HUES6 (cell line): ENCODE results near the gene ACTR2.

Experiments used
- H3K27ac ChIP-seq: 2 replicates; pipeline ENCODE4 v1.7.0; 2013; ENCODE audit warnings: low read depth, mild to moderate bottlenecking, low read length, inconsistent platforms
- H3K27me3 ChIP-seq: 2 replicates; pipeline ENCODE4 v1.6.1; 2013; ENCODE audit warnings: low read length; ENCODE audit not compliant: control insufficient read depth, insufficient read depth
- H3K36me3 ChIP-seq: 2 replicates; pipeline ENCODE4 v1.6.1; 2013; ENCODE audit warnings: low read length; ENCODE audit not compliant: control insufficient read depth, insufficient read depth
- H3K4me1 ChIP-seq: 2 replicates; pipeline ENCODE4 v1.6.1; 2013; ENCODE audit warnings: low read length; ENCODE audit not compliant: control insufficient read depth, insufficient read depth
- H3K4me3 ChIP-seq: 2 replicates; pipeline ENCODE4 v1.5.1; 2013; ENCODE audit warnings: low read depth, low read length
- H3K9ac ChIP-seq: one replicate; pipeline ENCODE4 v1.6.1; 2013; ENCODE audit warnings: mild to moderate bottlenecking, low read length
- H3K9me3 ChIP-seq: 2 replicates; pipeline ENCODE4 v1.6.1; 2013; ENCODE audit warnings: low read depth, low read length; ENCODE audit not compliant: control insufficient read depth, insufficient read depth

ACTR2 gene

DNA sequence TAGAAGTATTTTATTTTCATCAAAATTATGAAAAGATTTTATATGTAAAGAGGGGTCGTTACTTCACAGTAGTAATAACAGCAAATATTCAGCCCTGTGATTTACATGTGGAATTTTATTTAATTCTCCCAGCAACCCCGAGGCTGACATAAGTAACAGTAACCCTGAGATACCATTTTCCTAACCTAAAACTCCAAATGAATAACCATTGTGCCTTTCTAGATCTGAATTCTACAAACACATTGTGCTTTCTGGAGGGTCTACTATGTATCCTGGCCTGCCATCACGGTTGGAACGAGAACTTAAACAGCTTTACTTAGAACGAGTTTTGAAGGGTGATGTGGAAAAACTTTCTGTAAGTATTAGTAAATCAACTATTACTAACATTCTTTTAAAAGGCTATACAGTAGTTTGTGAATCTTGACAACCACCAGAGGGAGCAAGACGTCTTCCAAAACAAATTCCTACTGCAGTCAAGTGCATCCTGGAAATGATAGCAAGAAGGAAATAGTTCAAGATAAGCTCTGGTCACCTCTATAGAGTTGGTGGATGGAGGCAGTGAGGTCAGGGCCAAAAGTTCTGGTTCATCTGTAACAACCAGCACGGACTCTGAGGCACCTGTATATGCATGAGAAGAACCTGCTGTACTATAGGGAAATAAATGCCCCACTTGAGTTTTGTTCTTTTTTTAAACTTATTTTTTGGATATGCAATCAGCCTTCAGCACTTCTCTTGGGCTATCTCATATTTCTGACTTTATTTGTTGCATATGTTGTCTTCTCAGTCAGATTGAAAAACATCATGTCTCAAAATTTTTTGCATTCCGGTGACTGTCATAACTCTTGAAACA, 37.4 kb downstream of the ACTR2 start:
- Histone ChIP-seq H3K4me1 (peaks cover 14% of the 10 kb centered on the region; the same call in 1 of the 2 replicates), H3K27me3 (no peaks in the 10 kb centered on the region), H3K27ac (no peak overlapping the region), H3K9me3 (no peaks in the 10 kb centered on the region), H3K9ac (no peak overlapping the region), H3K4me3 (no peak overlapping the region), H3K36me3 (peaks cover 39% of the 10 kb centered on the region)

DNA sequence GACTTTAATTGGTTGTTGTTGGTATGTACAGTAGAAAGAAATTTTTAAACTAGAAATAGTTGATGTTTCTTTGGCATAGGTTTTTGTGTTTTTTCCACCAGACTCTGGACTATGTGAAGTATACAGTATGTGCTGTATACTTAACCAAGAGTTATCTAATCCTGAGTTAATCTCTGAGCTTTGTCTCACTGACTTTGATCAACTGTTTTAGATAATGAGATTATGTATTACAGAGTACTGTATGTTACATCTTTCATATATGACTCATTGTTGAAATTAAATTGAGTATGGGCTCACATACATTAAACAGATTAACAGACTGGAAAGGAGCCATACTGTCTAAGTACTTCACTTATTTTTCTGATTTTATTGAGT, 38.0 kb downstream of the ACTR2 start:
- H3K4me3 ChIP-seq: no peak overlapping the region
- H3K27me3 ChIP-seq: no peaks in the 10 kb centered on the region
- no peaks in the 10 kb centered on the region for H3K9me3 ChIP-seq
- H3K27ac ChIP-seq: no peak overlapping the region
- no peak overlapping the region for H3K9ac ChIP-seq
- H3K36me3 ChIP-seq: peaks cover 39% of the 10 kb centered on the region
- peaks cover 14% of the 10 kb centered on the region; the same call in 1 of the 2 replicates for H3K4me1 ChIP-seq

DNA sequence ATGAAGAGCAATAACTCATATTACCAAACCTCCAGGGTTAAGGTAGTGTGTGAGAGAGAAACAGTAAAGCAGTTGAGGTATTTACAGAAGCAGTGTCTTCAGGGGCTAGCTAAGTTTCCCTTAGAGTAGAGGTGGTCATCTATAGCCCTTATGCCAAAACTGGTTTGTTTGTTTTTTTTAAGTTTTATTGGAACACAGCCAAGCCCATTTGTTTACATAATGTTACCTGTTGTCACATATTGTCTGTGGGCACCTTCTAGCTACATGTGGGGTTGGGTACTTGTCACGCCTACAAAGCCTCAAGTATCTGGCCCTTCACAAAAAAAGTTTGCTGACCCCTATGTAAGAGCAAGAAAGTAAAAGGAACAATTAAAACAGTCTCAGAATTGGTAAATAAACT, 39.4 kb downstream of the ACTR2 start:
- Histone ChIP-seq H3K9ac (no peak overlapping the region), H3K4me3 (no peak overlapping the region), H3K27ac (no peak overlapping the region), H3K9me3 (no peaks in the 10 kb centered on the region), H3K4me1 (peaks cover 14% of the 10 kb centered on the region; the same call in 1 of the 2 replicates), H3K27me3 (peaks cover 11% of the 10 kb centered on the region), H3K36me3 (peaks cover 30% of the 10 kb centered on the region)

DNA sequence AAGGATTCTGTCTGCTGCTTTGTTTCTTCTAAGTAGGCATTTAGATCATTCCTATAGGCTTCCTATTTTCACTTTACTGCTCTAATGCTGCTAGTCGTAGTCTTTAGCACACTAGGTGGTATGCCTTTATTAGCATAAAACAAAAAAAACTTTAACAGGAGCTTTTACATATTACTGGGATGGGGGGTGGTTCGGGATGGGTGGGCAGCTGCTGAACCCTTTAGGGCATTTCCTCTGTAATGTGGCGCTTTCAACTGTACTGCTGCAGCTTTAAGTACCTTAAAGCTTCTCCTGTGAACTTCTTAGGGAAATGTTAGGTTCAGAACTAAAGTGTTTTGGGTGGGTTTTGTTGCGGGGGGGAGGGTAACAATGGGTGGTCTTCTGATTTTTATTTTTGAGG, 41.3 kb downstream of the ACTR2 start:
- H3K27me3 ChIP-seq: peaks cover 30% of the 10 kb centered on the region
- H3K36me3 ChIP-seq: peaks cover 28% of the 10 kb centered on the region
- no peak overlapping the region for H3K4me3 ChIP-seq
- H3K27ac ChIP-seq: no peak overlapping the region
- H3K9ac ChIP-seq: no peak overlapping the region
- peaks cover 14% of the 10 kb centered on the region; the same call in 1 of the 2 replicates for H3K4me1 ChIP-seq
- H3K9me3 ChIP-seq: no peaks in the 10 kb centered on the region

DNA sequence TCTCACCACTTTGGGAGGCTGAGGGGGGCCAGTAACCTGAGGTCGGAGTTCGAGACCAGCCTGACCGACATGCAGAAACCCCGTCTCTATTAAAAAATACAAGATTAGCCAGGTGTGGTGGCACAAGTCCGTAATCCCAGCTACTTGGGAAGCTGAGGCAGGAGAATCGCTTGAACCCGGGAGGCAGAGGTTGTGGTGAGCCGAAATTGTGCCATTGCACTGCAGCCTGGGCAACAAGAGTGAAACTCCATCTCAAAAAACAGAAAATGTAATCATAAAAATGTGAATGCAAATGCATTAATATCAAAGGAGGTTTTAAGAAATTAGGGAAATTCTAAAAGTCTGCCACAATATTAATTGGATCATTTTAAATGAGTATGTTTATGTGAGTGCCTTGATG, 45.7 kb downstream of the ACTR2 start:
- Histone ChIP-seq H3K36me3 (no peaks in the 10 kb centered on the region; the same call in 1 of the 2 replicates), H3K9me3 (no peaks in the 10 kb centered on the region), H3K4me3 (no peak overlapping the region), H3K9ac (no peak overlapping the region), H3K4me1 (peaks cover 19% of the 10 kb centered on the region; the same call in 1 of the 2 replicates), H3K27me3 (peaks cover 74% of the 10 kb centered on the region), H3K27ac (no peak overlapping the region)

DNA sequence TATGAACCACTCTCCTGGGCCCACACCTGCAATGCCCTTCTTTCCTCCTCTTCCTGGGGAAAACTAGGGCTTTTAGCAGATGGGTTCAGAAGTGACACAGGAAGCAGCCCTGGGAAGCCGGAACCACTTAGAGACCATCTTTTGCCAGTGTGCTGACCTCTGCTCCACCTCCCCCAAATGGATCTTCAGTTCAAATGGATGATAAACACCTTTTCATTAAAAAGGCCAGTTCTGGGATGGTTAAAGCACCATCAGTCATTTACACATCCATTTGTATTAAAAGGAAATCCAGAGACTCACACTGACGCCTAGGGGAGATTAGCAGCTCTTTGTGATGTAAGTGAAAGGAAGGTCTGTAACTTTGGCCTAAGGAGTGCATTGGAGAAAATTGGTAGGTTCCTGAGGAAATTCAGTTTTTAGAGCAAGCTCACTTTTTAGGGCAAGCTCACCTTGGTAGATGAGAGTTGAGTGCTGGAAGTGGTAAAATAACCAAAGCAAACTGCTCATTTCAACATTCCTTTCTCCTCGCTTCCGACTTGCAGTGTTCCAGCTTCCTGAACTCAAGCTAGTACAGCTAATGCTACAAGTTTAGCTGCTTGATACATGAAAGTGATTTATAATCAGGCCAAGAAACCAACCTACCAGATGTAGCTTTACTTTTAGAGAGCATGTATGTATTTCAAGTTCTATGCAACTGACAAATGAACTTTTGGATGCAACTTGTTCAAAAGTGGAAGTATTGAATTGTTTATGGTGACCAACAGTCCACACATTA, 47.7 kb downstream of the ACTR2 start:
- no peaks in the 10 kb centered on the region for H3K9me3 ChIP-seq
- H3K4me1 ChIP-seq: peaks cover 10% of the 10 kb centered on the region; the same call in 1 of the 2 replicates
- H3K4me3 ChIP-seq: no peak overlapping the region
- H3K36me3 ChIP-seq: no peaks in the 10 kb centered on the region; the same call in 1 of the 2 replicates
- peaks cover 94% of the 10 kb centered on the region for H3K27me3 ChIP-seq
- H3K9ac ChIP-seq: no peak overlapping the region
- H3K27ac ChIP-seq: no peak overlapping the region

DNA sequence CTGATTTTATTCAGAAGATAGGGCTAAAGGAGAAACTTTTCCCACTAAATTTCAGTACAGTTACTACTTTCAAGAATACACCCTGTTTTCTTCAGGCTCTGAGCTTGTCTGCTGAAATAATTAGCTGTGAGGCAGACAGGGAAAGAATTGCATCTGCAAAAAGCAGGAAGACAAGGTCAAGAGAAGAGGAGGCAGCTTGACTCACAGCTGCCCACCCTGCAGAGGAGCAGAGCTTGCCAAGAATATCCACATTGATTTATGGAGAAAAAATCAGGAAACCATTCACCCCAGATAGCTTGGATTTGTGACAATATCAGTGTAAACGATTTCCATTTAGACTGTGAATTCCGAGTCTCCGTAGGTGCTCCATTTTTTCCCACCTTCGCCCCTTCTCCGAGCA, 49.0 kb downstream of the ACTR2 start:
- Histone ChIP-seq H3K9me3 (no peaks in the 10 kb centered on the region), H3K27me3 (peaks cover 97% of the 10 kb centered on the region), H3K9ac (no peak overlapping the region), H3K36me3 (no peaks in the 10 kb centered on the region; the same call in 1 of the 2 replicates), H3K4me3 (no peak overlapping the region), H3K4me1 (peaks cover 10% of the 10 kb centered on the region; the same call in 1 of the 2 replicates), H3K27ac (no peak overlapping the region)

DNA sequence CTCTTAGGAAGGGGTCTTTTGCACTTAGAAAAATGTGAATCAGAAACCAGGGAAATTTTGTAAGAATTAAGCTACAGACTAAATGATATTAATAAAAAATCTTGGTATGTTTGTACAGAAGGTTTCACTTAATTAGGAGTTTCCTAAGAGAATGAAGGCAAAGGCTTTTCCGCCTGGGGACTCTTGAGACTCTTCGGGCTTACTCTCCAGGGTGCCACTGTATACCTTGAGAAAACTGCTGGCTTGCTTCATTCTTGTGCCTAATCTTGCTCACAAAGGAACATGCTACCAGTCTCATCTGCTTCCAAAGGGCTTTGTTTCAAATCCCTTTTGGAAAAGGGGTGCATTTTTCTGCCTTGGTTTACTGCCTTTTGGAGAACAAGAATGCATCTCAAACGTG, 49.5 kb downstream of the ACTR2 start:
- no peaks in the 10 kb centered on the region for H3K9me3 ChIP-seq
- H3K4me1 ChIP-seq: peaks cover 10% of the 10 kb centered on the region; the same call in 1 of the 2 replicates
- H3K4me3 ChIP-seq: no peak overlapping the region
- no peaks in the 10 kb centered on the region for H3K36me3 ChIP-seq
- peaks cover 97% of the 10 kb centered on the region for H3K27me3 ChIP-seq
- no peak overlapping the region for H3K9ac ChIP-seq
- no peak overlapping the region for H3K27ac ChIP-seq

DNA sequence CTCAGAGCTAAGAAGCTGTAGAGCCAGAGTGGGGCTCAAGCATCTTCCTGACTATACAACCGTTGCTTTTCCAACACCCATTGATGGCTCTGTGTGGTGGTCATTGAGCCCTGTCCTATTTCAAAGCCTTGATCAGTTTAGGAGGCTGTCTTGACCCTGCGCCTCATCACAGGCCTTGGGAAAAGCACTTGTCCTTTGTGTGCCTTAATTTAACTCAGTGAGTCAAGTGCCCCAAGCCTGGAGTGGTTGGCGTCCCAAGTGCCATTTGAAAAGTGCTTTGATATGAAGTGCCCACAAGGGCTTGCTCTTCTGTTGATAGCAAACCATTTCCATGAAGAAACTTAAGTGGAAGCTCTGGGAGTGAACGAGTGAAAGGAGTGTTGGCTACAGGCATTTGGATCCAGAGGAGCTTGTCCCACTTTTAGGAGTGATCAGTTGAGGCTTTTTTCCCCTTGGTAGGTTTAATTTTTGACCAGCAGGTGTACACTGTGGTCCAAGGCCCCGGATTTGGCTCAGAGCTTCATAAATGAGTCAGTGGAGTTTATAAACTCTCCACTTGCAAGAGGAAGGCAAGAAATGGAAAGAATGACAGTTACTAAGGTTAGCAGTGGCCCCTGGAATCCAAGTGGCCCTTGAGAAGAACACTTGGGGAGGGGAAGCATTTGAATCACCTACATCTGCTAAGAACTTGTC, 50.3 kb downstream of the ACTR2 start:
- H3K9me3 ChIP-seq: no peaks in the 10 kb centered on the region
- H3K27ac ChIP-seq: no peak overlapping the region
- no peak overlapping the region for H3K4me3 ChIP-seq
- H3K36me3 ChIP-seq: no peaks in the 10 kb centered on the region
- no peak overlapping the region for H3K9ac ChIP-seq
- peaks cover 97% of the 10 kb centered on the region for H3K27me3 ChIP-seq
- H3K4me1 ChIP-seq: peaks cover 10% of the 10 kb centered on the region; the same call in 1 of the 2 replicates

DNA sequence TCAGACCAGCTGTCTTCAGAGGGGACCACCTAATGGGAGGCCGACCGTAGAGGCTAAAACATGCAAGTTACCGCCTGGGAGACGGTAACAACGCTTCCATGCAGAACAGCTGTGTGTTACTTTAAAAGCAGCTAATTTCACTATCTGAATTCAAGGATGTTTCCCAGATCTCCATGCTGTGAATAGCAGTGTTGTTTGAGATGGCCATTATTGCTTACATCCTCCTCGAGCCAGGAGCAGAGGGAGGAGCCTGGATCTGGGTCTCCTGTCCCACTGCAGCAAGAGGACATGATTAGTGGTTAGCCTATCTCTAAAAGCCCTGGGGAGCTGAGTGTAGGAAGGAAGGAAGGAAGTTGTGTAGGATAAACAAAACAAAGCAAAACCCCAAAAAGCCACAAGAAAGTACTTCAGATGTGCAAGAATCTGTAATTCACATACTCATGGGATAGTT, 50.9 kb downstream of the ACTR2 start:
- H3K9me3 ChIP-seq: no peaks in the 10 kb centered on the region
- no peak overlapping the region for H3K9ac ChIP-seq
- H3K27ac ChIP-seq: no peak overlapping the region
- H3K36me3 ChIP-seq: no peaks in the 10 kb centered on the region
- no peak overlapping the region for H3K4me3 ChIP-seq
- peaks cover 10% of the 10 kb centered on the region; the same call in 1 of the 2 replicates for H3K4me1 ChIP-seq
- peaks cover 96% of the 10 kb centered on the region for H3K27me3 ChIP-seq
